ENCODE results near the gene LGALS9. TPM values are rescaled to one million over a fixed set of nuclear protein-coding genes. Genes with fewer than 3 reads are reported as not detected.
A peak's percentile ranks its signal among the peaks of the same experiment; 100 is the strongest.
"Not testable (repeated sequence)": the region's sequence is repeated elsewhere in the genome, so short reads cannot be mapped to it uniquely, and the experiment has no call there.

Gene LGALS9
- total RNA-seq, 4 donors from 2014 or later: 8.9 to 36.4 (median 18.0) TPM

- H3K4me3 ChIP-seq (replicated peaks in 1 of 3): no peak overlapping the region
- TF ChIP-seq CTCF (IDR thresholded peaks at IDR 0.05) (no peak), POLR2A (IDR thresholded peaks at IDR 0.05) (no peak)
- H3K27ac ChIP-seq: no peak overlapping the region
- no peaks in the 10 kb centered on the region for H3K27me3 ChIP-seq
- H3K36me3 ChIP-seq: no peaks in the 10 kb centered on the region
- H3K9me3 ChIP-seq: no peaks in the 10 kb centered on the region
- WGBS, 2 donors: 30 to 85% methylated on average over 2 of the region's 3 CpGs
- intact Hi-C loops (cut with DNase I): no loop called here
- DNase-seq: peak in 1 of 2 donors; percentile 13
- no peaks in the 10 kb centered on the region for H3K4me1 ChIP-seq
Observed at GRCh38 chr17:27660436-27660835, 29.4 kb downstream of the LGALS9 start.

GRCh38 chr17:27663936-27664605, 33.1 kb downstream of the LGALS9 start:
- no peak for DNase-seq
- Histone ChIP-seq H3K36me3 (no peaks in the 10 kb centered on the region), H3K27me3 (no peaks in the 10 kb centered on the region), H3K27ac (no peak overlapping the region), H3K4me1 (no peaks in the 10 kb centered on the region), H3K9me3 (no peaks in the 10 kb centered on the region), H3K4me3 (replicated peaks in 1 of 3) (no peak overlapping the region)
- intact Hi-C loops (cut with DNase I): no loop called here
- TF ChIP-seq POLR2A (IDR thresholded peaks at IDR 0.05): no peak
- TF ChIP-seq CTCF (IDR thresholded peaks at IDR 0.05): no peak
- 88 to 90% methylated on average over 5 to 8 of the region's 8 CpGs for WGBS, 2 donors

- Histone ChIP-seq H3K36me3 (no peaks in the 10 kb centered on the region), H3K4me3 (replicated peaks in 1 of 3) (no peak overlapping the region), H3K27me3 (no peaks in the 10 kb centered on the region), H3K4me1 (no peaks in the 10 kb centered on the region), H3K9me3 (no peaks in the 10 kb centered on the region), H3K27ac (no peak overlapping the region)
- TF ChIP-seq CTCF (IDR thresholded peaks at IDR 0.05) (no peak), POLR2A (IDR thresholded peaks at IDR 0.05) (no peak)
- DNase-seq: no peak
- WGBS, 2 donors: 85 to 87% methylated on average over 2 of the region's 2 CpGs
- intact Hi-C loops (cut with DNase I): no loop called here
Observed at GRCh38 chr17:27664606-27664965, 33.6 kb downstream of the LGALS9 start.

GRCh38 chr17:27665549-27665948, 34.6 kb downstream of the LGALS9 start:
- Histone ChIP-seq H3K27me3 (no peaks in the 10 kb centered on the region), H3K27ac (no peak overlapping the region), H3K36me3 (no peaks in the 10 kb centered on the region), H3K9me3 (no peaks in the 10 kb centered on the region), H3K4me3 (replicated peaks in 1 of 3) (no peak overlapping the region), H3K4me1 (no peaks in the 10 kb centered on the region)
- DNase-seq: no peak
- WGBS, 2 donors: 81 to 92% methylated on average over 4 of the region's 4 CpGs
- intact Hi-C loops (cut with DNase I): loop anchor here (5.0 kb wide), 1 partner anchor 87 kb away; no protein-coding TSS in a partner anchor
- TF ChIP-seq CTCF (IDR thresholded peaks at IDR 0.05) (no peak), POLR2A (IDR thresholded peaks at IDR 0.05) (no peak)

- not testable (repeated sequence) for H3K36me3 ChIP-seq; H3K9me3 ChIP-seq; H3K27me3 ChIP-seq; H3K27ac ChIP-seq; DNase-seq; H3K4me3 ChIP-seq (replicated peaks in 1 of 3); H3K4me1 ChIP-seq
- intact Hi-C loops (cut with DNase I): loop anchor here (5.0 kb wide), 1 partner anchor 86 kb away; no protein-coding TSS in a partner anchor
- 75 to 89% methylated on average over 4 to 6 of the region's 6 CpGs for WGBS, 2 donors
Observed at GRCh38 chr17:27666270-27666669, 35.3 kb downstream of the LGALS9 start.
